Activated CD4-positive, alpha-beta T cell treated with anti-CD3 and anti-CD28 coated beads for 48 hours (primary cell): ENCODE results near the gene GATM.

Experiments
- DNase-seq: peaks from one replicate; pipeline ENCODE4 v3.0.0-alpha.2; 2020

Gene GATM

GRCh38 chr15:45378149-45378912, at the start of gene GATM:
TSS of gene GATM (minus strand) at chr15:45378544. CDS start at chr15:45378453, 91 bp downstream.
- DNase-seq = peak; percentile 64

DNA sequence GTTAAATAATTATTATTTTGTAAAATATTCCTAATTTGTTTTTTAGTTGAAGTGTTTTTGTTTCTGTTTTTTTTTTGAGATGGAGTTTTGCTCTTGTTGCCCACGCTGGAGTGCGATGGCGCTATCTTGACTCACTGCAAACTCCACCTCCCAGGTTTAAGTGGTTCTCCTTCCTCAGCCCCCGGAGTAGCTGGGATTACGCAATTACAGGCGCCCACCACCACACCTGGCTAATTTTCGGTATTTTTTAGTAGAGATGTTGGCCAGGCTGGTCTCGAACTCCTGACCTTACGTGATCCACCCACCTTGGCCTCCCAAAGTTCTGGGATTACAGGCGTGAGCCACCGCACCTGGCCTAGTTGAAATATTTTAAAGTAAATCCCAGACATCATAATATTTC, 48.7 kb upstream of the GATM start:
- DNase-seq = no peak

GRCh38 chr15:45425135-45425534, 46.8 kb upstream of the GATM start:
- DNase-seq = no peak

GRCh38 chr15:45424429-45424828, 46.1 kb upstream of the GATM start:
- no peak for DNase-seq

- no peak for DNase-seq
These were observed 39.1 kb upstream of the GATM start for GRCh38 chr15:45417303-45417950.

DNA sequence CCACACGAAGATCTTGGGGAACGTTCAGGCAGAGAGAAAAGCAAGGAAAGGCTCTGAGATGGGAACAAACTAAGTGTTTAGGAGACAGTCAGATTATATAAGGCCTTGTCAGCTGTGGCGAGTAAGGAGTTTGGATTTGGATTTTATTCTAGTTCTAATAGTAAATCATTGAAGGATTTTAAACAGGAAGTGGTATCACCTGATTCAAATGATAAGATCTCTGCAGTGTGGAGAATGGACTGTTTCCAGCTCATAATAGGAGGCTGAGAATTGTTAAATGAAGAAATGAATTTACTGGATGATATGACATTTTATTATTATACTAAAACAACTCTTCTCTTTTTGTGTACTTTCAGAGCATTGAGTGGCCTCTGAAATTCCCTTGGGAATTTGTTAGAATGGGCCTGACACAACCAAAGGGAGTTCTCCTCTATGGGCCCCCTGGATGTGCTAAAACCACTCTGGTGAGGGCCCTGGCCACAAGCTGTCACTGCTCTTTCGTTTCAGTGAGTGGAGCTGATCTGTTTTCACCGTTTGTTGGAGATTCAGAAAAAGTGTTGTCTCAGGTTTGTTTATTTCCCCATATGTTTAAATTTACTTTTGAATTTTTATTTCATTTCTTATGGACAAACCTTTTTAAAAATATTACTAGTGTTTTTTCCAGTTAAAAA, 36.0 kb upstream of the GATM start:
- DNase-seq = no peak

DNA sequence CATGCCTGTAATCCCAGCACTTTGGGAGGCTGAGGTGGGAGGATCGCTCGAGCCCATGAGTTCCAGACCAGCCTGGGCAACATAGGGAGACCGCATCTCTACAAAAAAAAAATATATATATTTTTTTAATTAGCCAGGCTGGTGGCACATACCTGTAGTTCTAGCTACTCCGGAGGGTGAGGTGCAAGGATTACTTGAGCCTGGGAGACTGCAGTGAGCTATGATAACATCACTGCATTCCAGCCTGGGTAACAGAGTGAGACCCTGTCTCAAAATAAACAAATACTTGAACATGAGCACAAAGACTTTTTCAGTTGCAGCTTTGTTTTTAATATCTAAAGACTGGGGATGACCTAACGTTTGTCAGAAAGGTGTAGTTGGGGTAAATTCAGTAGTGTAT, 31.3 kb upstream of the GATM start:
- DNase-seq = no peak

DNA sequence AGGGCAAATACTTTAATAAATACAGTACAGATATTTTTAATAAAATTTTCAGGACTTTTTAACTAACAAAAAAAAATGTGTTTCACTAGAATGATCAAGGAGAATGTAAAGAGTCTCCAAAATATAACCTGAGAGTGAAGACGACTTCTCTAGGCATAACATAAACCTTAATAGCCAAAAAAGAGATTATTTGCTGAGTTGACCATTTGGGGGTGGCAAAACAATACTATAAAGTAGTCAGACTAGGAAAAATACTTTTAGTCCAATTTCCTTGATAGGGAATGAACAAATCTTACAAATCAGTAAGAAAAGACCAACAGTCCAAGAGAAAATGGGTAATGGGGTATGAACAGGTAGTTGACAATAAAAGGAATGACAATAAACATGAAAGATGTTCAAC, 29.4 kb upstream of the GATM start:
- DNase-seq = no peak

GRCh38 chr15:45402955-45403877, 24.9 kb upstream of the GATM start:
- peak; percentile 32 for DNase-seq

DNA sequence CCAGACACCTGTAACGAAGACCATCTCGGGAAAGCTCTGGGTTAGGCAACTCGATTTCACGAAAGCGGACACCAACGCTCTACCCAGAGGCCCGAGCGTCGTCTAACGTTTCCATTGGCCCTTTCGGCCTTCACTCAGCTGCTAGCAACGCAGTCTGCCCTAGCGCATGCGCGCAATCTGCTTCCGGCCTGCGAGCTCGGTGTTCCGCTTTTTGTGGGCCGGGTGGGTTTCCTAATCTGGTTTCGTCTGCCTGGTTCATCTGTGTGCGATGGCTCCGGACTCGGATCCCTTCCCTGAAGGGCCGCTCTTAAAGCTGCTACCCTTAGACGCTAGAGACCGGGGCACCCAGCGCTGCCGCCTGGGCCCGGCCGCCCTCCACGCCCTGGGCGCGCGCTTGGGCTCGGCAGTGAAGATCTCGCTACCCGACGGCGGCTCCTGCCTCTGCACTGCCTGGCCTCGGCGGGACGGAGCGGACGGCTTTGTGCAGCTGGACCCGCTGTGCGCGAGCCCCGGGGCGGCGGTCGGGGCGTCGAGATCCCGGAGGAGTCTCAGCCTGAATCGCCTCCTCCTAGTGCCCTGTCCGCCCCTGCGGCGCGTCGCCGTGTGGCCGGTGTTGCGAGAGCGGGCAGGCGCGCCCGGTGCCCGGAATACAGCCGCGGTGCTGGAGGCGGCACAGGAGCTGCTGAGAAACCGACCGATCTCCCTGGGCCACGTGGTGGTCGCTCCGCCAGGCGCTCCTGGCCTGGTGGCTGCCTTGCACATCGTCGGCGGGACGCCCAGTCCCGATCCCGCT, 24.0 kb upstream of the GATM start:
- DNase-seq = peak; percentile 96

- no peak for DNase-seq
These were observed 23.4 kb upstream of the GATM start for GRCh38 chr15:45401665-45402161.

GRCh38 chr15:45399381-45400212, 21.3 kb upstream of the GATM start:
- no peak for DNase-seq

DNA sequence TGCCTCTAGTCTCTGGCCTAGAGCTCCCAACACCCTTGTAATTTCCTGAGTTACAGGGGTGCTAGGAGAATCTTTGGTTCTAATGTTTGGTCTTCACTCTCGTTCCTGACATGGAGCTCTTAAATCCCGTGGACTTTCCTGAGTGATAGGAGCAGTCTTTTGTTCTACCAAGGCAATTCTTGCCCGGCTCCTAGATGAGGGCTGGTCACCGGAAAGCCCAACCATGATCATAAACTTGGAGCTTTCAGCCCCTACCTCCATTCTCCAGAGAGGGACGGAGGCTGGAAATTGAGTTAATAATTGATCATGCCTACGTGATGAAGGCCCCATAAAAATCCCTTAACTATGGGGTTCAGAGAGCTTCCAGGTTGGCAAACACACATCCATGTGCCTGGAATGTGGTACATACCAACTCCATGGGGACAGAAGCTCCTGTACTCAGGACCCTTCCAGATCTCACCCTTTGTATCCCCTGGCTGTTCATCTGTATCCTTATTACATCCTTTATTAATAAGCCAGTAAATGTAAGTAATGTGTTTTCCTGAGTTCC, 18.8 kb upstream of the GATM start:
- DNase-seq = no peak

GRCh38 chr15:45395943-45396342, 17.6 kb upstream of the GATM start:
- DNase-seq = no peak

GRCh38 chr15:45394681-45395080, 16.3 kb upstream of the GATM start:
- DNase-seq = no peak

- DNase-seq = peak; percentile 12
These were observed 15.5 kb upstream of the GATM start for GRCh38 chr15:45393851-45394250.

DNA sequence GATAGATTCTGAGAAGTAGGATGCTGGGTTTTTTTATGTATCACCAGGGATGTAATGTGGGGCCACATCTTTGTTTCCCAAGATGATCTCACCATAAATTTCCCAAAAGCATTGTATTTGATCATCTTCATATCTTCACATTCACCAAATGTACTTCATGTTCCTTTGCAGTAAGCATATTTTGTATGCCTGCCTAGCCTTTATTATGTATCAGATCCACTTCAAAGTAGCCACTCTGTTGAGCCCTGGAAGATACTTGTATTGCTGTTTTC, 14.2 kb upstream of the GATM start:
- DNase-seq = no peak

GRCh38 chr15:45391746-45392583, 13.6 kb upstream of the GATM start:
- no peak for DNase-seq

DNA sequence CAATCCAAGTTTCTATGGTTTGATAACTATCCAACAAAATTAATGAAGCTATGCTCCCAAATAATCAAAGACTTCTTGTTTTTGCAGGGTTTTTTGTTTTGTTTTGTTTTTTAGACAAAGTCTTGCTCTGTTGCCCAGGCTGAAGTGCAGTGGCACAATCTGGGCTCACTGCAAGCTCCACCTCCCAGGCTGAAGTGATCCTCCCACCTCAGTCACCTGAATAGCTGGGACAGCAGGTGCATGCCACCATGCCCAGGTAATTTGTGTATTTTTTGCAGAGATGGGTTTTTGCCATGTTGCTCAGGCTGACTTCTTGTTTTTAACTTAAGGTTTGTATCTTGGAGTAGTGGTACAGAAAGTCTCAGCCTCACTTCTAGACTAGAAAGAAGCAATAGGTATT, 11.0 kb upstream of the GATM start:
- no peak for DNase-seq
